ENCODE measurements around the gene LMO1.

GRCh38 chr11:8183111-8183510 lies 80.6 kb downstream of the LMO1 start:
- no peak for TF ChIP-seq POLR2AphosphoS5 (IDR thresholded peaks at IDR 0.05)
- TF ChIP-seq POLR2A (IDR thresholded peaks at IDR 0.05) = no peak

Data from prostate gland (tissue), 1 donor.